ENCODE data around the gene CAD. TPM values are rescaled to one million over a fixed set of nuclear protein-coding genes. Genes with fewer than 3 reads are reported as not detected.

Gene CAD
- polyA plus RNA-seq, 1 experiment: 17.8 TPM

DNA sequence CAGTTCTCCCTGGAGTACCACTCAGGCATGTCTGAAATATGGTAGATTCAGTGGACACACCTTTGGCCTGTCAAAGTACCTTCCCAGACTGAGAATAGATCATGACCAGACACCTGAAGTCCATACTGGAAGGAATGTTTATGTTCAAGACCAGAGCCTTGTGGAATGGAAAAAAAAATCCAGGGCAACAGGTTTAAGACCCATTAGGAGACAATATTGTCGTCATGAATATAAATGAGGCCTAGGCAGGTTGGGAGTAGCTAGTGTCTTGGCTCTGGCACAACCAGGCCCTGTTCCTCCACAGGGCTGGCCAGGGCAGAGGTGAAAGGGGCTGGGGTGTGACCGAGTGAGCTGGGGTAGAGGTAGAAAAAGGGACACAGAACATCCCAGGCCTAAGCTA, 18.5 kb upstream of the CAD start:
- Histone ChIP-seq H3K9me3 (ENCODE audit: control insufficient read depth, insufficient read depth, low read length) (no peaks in the 10 kb centered on the region), H3K4me3 (ENCODE audit: low read depth, low read length) (no peak overlapping the region), H3K27ac (ENCODE audit: low read depth, low read length) (no peak overlapping the region), H3K27me3 (ENCODE audit: control insufficient read depth, insufficient read depth, low read length) (peaks cover 3% of the 10 kb centered on the region)
- TF ChIP-seq, protein P1, sequence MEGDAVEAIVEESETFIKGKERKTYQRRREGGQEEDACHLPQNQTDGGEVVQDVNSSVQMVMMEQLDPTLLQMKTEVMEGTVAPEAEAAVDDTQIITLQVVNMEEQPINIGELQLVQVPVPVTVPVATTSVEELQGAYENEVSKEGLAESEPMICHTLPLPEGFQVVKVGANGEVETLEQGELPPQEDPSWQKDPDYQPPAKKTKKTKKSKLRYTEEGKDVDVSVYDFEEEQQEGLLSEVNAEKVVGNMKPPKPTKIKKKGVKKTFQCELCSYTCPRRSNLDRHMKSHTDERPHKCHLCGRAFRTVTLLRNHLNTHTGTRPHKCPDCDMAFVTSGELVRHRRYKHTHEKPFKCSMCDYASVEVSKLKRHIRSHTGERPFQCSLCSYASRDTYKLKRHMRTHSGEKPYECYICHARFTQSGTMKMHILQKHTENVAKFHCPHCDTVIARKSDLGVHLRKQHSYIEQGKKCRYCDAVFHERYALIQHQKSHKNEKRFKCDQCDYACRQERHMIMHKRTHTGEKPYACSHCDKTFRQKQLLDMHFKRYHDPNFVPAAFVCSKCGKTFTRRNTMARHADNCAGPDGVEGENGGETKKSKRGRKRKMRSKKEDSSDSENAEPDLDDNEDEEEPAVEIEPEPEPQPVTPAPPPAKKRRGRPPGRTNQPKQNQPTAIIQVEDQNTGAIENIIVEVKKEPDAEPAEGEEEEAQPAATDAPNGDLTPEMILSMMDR (IDR thresholded peaks at IDR 0.05; ENCODE audit: low read depth, low read length): no peak
- ChIA-PET POLR2A (interaction anchor here (0.6 kb wide), 1 partner anchor 29 kb away, joined by 7 read pairs; no protein-coding TSS in a partner anchor), CTCF (interaction anchor here (0.6 to 1.3 kb wide), 4 partner anchors 29 to 109 kb away, joined by 3 to 10 read pairs (median 4); no protein-coding TSS in a partner anchor)
- no peak for DNase-seq (ENCODE audit: low read depth, low spot score)

DNA sequence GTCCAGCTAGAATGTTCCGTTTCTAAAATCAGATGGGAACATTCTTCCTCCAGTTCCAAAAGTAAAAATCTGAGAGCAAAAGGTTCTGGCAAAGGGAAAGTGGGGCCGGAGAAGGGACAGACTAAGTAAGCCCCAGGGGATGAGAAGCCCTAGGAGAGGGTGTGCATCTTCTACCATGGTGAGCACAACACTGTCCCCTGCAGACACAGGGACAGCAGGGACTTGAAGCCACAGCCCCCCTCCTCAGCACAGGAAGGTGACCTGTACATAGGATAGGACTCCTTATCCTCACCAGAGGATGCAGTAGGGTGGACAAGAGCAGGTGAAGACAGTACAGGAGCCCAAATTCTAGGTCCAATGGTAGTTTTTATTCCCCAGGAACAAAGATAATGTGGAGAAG, 17.9 kb upstream of the CAD start:
- CTCF ChIA-PET: interaction anchor here (0.6 to 1.3 kb wide), 4 partner anchors 29 to 109 kb away, joined by 3 to 10 read pairs (median 4); no protein-coding TSS in a partner anchor
- DNase-seq (ENCODE audit: low read depth, low spot score): no peak
- H3K27ac ChIP-seq (ENCODE audit: low read depth, low read length): peak overlapping the region; percentile 11
- POLR2A ChIA-PET: interaction anchor here (0.6 kb wide), 1 partner anchor 29 kb away, joined by 7 read pairs; no protein-coding TSS in a partner anchor
- peaks cover 3% of the 10 kb centered on the region for H3K27me3 ChIP-seq (ENCODE audit: control insufficient read depth, insufficient read depth, low read length)
- H3K9me3 ChIP-seq (ENCODE audit: control insufficient read depth, insufficient read depth, low read length): no peaks in the 10 kb centered on the region
- no peak overlapping the region for H3K4me3 ChIP-seq (ENCODE audit: low read depth, low read length)
- TF ChIP-seq, protein P1 (IDR thresholded peaks at IDR 0.05; ENCODE audit: low read depth, low read length): no peak

DNA sequence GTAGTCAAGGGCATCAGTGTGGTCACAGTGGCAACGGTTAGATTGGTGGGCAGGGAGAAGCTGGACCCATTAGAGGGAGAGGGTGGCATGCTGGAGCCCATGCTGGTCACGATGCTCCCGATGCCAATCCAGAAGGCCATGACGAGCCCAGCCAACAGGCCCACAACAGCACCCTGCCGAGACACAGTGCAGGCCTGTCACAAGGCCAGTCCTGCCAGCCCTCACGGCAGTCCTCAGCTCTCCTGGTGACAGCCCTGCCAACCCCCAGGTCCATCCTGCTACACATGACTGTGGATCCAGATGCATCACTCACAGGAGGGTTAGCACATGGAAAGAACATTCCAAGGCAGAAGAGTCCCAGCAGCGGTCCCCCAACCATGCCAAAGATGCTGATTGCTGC, 15.5 kb upstream of the CAD start:
- DNase-seq (ENCODE audit: low read depth, low spot score): no peak
- no peaks in the 10 kb centered on the region for H3K27me3 ChIP-seq (ENCODE audit: control insufficient read depth, insufficient read depth, low read length)
- no peaks in the 10 kb centered on the region for H3K9me3 ChIP-seq (ENCODE audit: control insufficient read depth, insufficient read depth, low read length)
- POLR2A ChIA-PET: no interaction called here
- CTCF ChIA-PET: interaction anchor here (0.6 kb wide), 1 partner anchor 14 kb away, joined by 5 read pairs; no protein-coding TSS in a partner anchor
- TF ChIP-seq, protein P1 (IDR thresholded peaks at IDR 0.05; ENCODE audit: low read depth, low read length): no peak
- no peak overlapping the region for H3K4me3 ChIP-seq (ENCODE audit: low read depth, low read length)
- H3K27ac ChIP-seq (ENCODE audit: low read depth, low read length): no peak overlapping the region

DNA sequence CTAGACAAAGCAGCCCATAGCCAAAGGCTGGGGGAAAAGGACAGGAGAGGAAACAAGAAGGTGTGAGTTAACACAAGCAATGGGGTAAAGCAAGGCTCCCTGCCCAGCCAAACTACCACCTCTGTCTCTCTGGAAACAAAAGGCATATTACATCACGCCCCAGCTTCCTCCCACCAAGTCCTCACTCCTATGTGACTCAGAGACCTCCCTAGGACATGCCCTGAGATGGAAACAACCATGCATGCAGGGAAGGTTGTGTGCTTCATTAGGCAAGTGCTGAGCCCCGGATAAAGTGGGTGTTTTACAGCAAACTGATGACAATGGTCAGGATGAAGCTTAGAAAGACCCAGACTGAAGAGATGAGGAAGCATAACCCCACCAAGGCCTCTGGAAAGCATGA, 14.3 kb upstream of the CAD start:
- ChIA-PET CTCF (interaction anchor here (0.6 to 1.2 kb wide), 2 partner anchors 12 to 101 kb away, joined by 3 to 4 read pairs; no protein-coding TSS in a partner anchor), POLR2A (no interaction called here)
- DNase-seq (ENCODE audit: low read depth, low spot score): no peak
- no peak overlapping the region for H3K4me3 ChIP-seq (ENCODE audit: low read depth, low read length)
- H3K9me3 ChIP-seq (ENCODE audit: control insufficient read depth, insufficient read depth, low read length): no peaks in the 10 kb centered on the region
- H3K27me3 ChIP-seq (ENCODE audit: control insufficient read depth, insufficient read depth, low read length): no peaks in the 10 kb centered on the region
- no peak overlapping the region for H3K27ac ChIP-seq (ENCODE audit: low read depth, low read length)
- TF ChIP-seq, protein P1 (IDR thresholded peaks at IDR 0.05; ENCODE audit: low read depth, low read length): no peak

DNA sequence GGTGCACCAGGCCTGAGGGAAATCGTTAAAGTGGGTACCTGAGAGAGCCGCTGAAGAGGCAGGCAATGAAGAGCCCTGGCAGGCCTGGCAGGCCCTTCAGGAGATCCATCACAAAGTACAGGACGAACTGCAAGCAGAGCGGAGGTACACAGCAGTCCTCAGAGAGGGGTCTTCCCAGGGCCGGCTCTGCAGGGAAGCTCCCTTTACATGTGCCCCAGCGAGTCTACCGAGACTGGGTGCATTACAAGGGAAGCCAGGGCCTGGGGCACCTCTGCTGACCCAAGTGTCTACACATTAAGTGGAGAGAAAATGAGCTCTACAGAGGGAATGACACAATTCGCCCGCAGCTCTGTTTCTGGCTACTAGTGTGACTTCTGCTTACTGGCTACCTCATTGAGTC, 13.4 kb upstream of the CAD start:
- no peak for DNase-seq (ENCODE audit: low read depth, low spot score)
- Histone ChIP-seq H3K9me3 (ENCODE audit: control insufficient read depth, insufficient read depth, low read length) (no peaks in the 10 kb centered on the region), H3K4me3 (ENCODE audit: low read depth, low read length) (no peak overlapping the region), H3K27me3 (ENCODE audit: control insufficient read depth, insufficient read depth, low read length) (no peaks in the 10 kb centered on the region), H3K27ac (ENCODE audit: low read depth, low read length) (no peak overlapping the region)
- ChIA-PET CTCF (interaction anchor here (0.7 to 1.4 kb wide), 2 partner anchors 11 to 100 kb away, joined by 3 read pairs; no protein-coding TSS in a partner anchor), POLR2A (no interaction called here)
- TF ChIP-seq, protein P1 (IDR thresholded peaks at IDR 0.05; ENCODE audit: low read depth, low read length): no peak

Measured in AG04450 (cell line).